HG03432 (cell line): ENCODE results near the gene PCDHGA6.

Source experiments
- ATAC-seq: cut with Tn5 transposase; IDR thresholded peaks from one replicate; pipeline ENCODE4 v1.9.1; 2021; ENCODE audit warnings: mild to moderate bottlenecking, moderate library complexity; ENCODE audit not compliant: unreplicated experiment

PCDHGA6 gene

GRCh38 chr5:141419074-141419880, 45.6 kb downstream of the PCDHGA6 start:
- ATAC-seq, result no peak

- peak; percentile 60 for ATAC-seq
Measured at GRCh38 chr5:141420855-141421488, 47.3 kb downstream of the PCDHGA6 start, which contains the start of gene PCDHGA11. Gene PCDHGA11 (plus strand): TSS chr5:141421051. CDS start chr5:141421228, 177 bp downstream.

DNA sequence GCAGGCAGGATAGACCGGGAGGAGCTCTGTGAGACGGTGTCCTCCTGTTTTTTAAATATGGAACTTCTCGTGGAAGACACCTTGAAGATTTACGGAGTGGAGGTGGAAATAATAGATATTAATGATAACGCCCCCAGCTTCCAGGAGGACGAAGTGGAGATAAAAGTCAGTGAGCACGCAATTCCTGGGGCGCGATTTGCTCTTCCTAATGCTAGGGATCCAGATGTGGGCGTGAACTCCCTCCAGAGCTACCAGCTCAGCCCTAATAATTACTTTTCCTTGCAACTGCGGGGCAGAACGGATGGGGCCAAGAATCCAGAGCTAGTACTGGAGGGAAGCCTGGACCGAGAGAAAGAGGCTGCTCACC, 47.8 kb downstream of the PCDHGA6 start:
- no peak for ATAC-seq

- no peak for ATAC-seq
Measured at GRCh38 chr5:141422742-141423291, 49.1 kb downstream of the PCDHGA6 start.

- no peak for ATAC-seq
Measured at GRCh38 chr5:141427783-141428426, 54.2 kb downstream of the PCDHGA6 start.
